HepG2 (cell line): ENCODE results near the gene ARHGAP15.

ENCODE experiments used
- CENPBD1 ChIP-seq: sonication (generic); formaldehyde crosslinking; IDR thresholded peaks from 2 replicates; pipeline ENCODE4 v1.8.0; 2022; ENCODE audit warnings: missing genetic modification reagents, low read depth, mild to moderate bottlenecking, borderline replicate concordance
- CTCF ChIP-seq: sonication (generic); formaldehyde crosslinking; IDR thresholded peaks from 2 replicates; pipeline ENCODE4 v1.5.0; 2020; ENCODE audit warnings: mild to moderate bottlenecking, missing genetic modification reagents, moderate library complexity
- MAX ChIP-seq: IDR thresholded peaks from 2 replicates; pipeline ENCODE4 v1.6.1; 2012; ENCODE audit warnings: inconsistent platforms
- ZNF232 ChIP-seq: sonication (generic); formaldehyde crosslinking; IDR thresholded peaks from 2 replicates; pipeline ENCODE4 v1.4.0; 2020; ENCODE audit warnings: missing genetic modification reagents, borderline replicate concordance
- ZNF543 ChIP-seq: sonication (generic); formaldehyde crosslinking; IDR thresholded peaks from 2 replicates; pipeline ENCODE4 v1.4.0; 2020; ENCODE audit warnings: mild to moderate bottlenecking, missing genetic modification reagents

- TF ChIP-seq ZNF543 (CRISPR knock-in tag), result no peak
- TF ChIP-seq MAX, result no peak
- no peak for TF ChIP-seq ZNF232 (CRISPR knock-in tag)
- no peak for TF ChIP-seq CTCF (CRISPR knock-in tag)
- TF ChIP-seq CENPBD1 (CRISPR knock-in tag), result no peak
Observed at GRCh38 chr2:143157418-143157817, 28.2 kb downstream of the ARHGAP15 start.
